HG03571 (cell line): Measurements from ENCODE around the gene RBM24.

Experiments
- ATAC-seq: cut with Tn5 transposase; IDR thresholded peaks from one replicate; pipeline ENCODE4 v1.9.1; 2021; ENCODE audit not compliant: unreplicated experiment

RBM24 gene

GRCh38 chr6:17281100-17281496, at the start of gene RBM24:
Gene RBM24, plus strand, starts transcription at chr6:17281361. Its CDS starts 221 bp downstream, at chr6:17281582.
- ATAC-seq = no peak

GRCh38 chr6:17233531-17233930, 47.6 kb upstream of the RBM24 start:
- no peak for ATAC-seq

- no peak for ATAC-seq
Measured at GRCh38 chr6:17237246-17237645, 43.9 kb upstream of the RBM24 start.

GRCh38 chr6:17239260-17239659, 41.9 kb upstream of the RBM24 start:
- ATAC-seq = no peak

- ATAC-seq = no peak
Measured at GRCh38 chr6:17240803-17241500, 40.2 kb upstream of the RBM24 start.

- no peak for ATAC-seq
Measured at GRCh38 chr6:17242087-17242486, 39.1 kb upstream of the RBM24 start.

- ATAC-seq = no peak
Measured at GRCh38 chr6:17250237-17250636, 30.9 kb upstream of the RBM24 start.

- ATAC-seq = no peak
Measured at GRCh38 chr6:17251953-17252352, 29.2 kb upstream of the RBM24 start.

- no peak for ATAC-seq
Measured at GRCh38 chr6:17258749-17259148, 22.4 kb upstream of the RBM24 start.

- ATAC-seq = no peak
Measured at GRCh38 chr6:17265570-17265969, 15.6 kb upstream of the RBM24 start.

- ATAC-seq = no peak
Measured at GRCh38 chr6:17267566-17267965, 13.6 kb upstream of the RBM24 start.

GRCh38 chr6:17268114-17268513, 13.0 kb upstream of the RBM24 start:
- no peak for ATAC-seq

- no peak for ATAC-seq
Measured at GRCh38 chr6:17269840-17270239, 11.3 kb upstream of the RBM24 start.

- no peak for ATAC-seq
Measured at GRCh38 chr6:17271628-17272027, 9.5 kb upstream of the RBM24 start.

GRCh38 chr6:17276766-17277165, 4.4 kb upstream of the RBM24 start:
- no peak for ATAC-seq

GRCh38 chr6:17277256-17277655, 3.9 kb upstream of the RBM24 start:
- ATAC-seq = no peak

GRCh38 chr6:17278289-17279063, 2.7 kb upstream of the RBM24 start:
- ATAC-seq = no peak

GRCh38 chr6:17280138-17280537, 1.0 kb upstream of the RBM24 start:
- no peak for ATAC-seq

- ATAC-seq = no peak
Measured at GRCh38 chr6:17280552-17281090, 540 bp upstream of the RBM24 start.

- ATAC-seq = no peak
Measured at GRCh38 chr6:17281497-17282481, 628 bp downstream of the RBM24 start.

GRCh38 chr6:17283074-17283473, 1.9 kb downstream of the RBM24 start:
- ATAC-seq = no peak
